Neural crest cell (in vitro differentiated cells): ENCODE data around the gene ZNF536. TPM values are rescaled to one million over a fixed set of nuclear protein-coding genes. Genes with fewer than 3 reads are reported as not detected.
"Not testable (repeated sequence)": the region's sequence is repeated elsewhere in the genome, so short reads cannot be mapped to it uniquely, and the experiment has no call there.

Experiments
- DNase-seq: peaks from one replicate; pipeline ENCODE4 v3.0.0; 2021; ENCODE audit warnings: low read depth, mixed read lengths, low spot score
- H3K27ac Mint-ChIP-seq: one replicate; pipeline ENCODE4 v1.8.0; 2021; ENCODE audit warnings: mild to moderate bottlenecking, mixed read lengths; ENCODE audit not compliant: unreplicated experiment
- H3K27me3 Mint-ChIP-seq: 2 replicates; pipeline ENCODE4 v1.8.0; 2021; ENCODE audit warnings: low read depth, mild to moderate bottlenecking, mixed read lengths
- H3K36me3 Mint-ChIP-seq: 2 replicates; pipeline ENCODE4 v1.8.0; 2021; ENCODE audit warnings: low read depth, mild to moderate bottlenecking, mixed read lengths
- H3K4me1 Mint-ChIP-seq: 2 replicates; pipeline ENCODE4 v1.8.0; 2021; ENCODE audit warnings: mixed read lengths
- H3K4me3 Mint-ChIP-seq: one replicate; pipeline ENCODE4 v1.8.0; 2021; ENCODE audit warnings: mild to moderate bottlenecking, mixed read lengths
- H3K9me3 Mint-ChIP-seq: 2 replicates; pipeline ENCODE4 v1.8.0; 2021; ENCODE audit warnings: mixed read lengths
- CTCF ChIP-seq: fragments of 200-600 bp; sonication (generic); conservative IDR thresholded peaks from 2 replicates; pipeline ENCODE4 v1.5.0; 2021; ENCODE audit warnings: antibody characterized with exemption, mild to moderate bottlenecking
- total RNA-seq: library from RNA; stranded (reverse); gene quantifications from 2 replicates; pipeline ENCODE4 v1.2.1, GENCODE V29; 2021

ZNF536 gene
- total RNA-seq, 1 donor from 2014 or later: 22.0 TPM

- Mint-ChIP-seq H3K4me3 (no peak overlapping the region), H3K4me1 (peaks cover 18% of the 10 kb centered on the region), H3K36me3 (no peaks in the 10 kb centered on the region), H3K9me3 (peaks cover 3% of the 10 kb centered on the region), H3K27me3 (no peaks in the 10 kb centered on the region), H3K27ac (no peak overlapping the region)
- no peak for DNase-seq
- TF ChIP-seq CTCF: no peak
These were observed 27.4 kb upstream of the ZNF536 start for GRCh38 chr19:30344446-30345425.

DNA sequence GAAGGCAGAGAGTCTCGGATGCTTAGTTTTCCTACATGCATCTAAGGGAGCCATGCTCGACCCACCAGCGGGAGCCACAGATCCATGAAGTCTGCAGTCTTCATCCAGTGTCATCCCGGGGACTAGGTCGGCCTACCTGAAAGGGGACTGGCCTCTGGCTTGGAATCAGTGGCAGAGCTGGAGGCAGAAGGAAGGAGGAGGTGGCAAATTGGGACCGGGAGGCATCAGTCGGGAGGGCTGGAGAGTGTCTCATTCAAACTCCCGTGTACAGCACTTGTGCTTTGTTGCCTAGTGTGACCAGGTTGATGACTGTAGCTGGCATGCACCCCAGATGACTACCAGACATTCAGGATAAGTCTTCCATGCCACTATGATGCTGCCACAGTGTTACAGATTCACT is 26.5 kb upstream of the ZNF536 start:
- TF ChIP-seq CTCF: no peak
- H3K36me3 Mint-ChIP-seq: no peaks in the 10 kb centered on the region
- no peak overlapping the region for H3K4me3 Mint-ChIP-seq
- no peak overlapping the region for H3K27ac Mint-ChIP-seq
- DNase-seq: no peak
- H3K4me1 Mint-ChIP-seq: peaks cover 21% of the 10 kb centered on the region
- H3K9me3 Mint-ChIP-seq: peaks cover 3% of the 10 kb centered on the region
- H3K27me3 Mint-ChIP-seq: no peaks in the 10 kb centered on the region

- DNase-seq, H3K9me3 Mint-ChIP-seq, H3K27me3 Mint-ChIP-seq, H3K36me3 Mint-ChIP-seq, H3K4me3 Mint-ChIP-seq, H3K27ac Mint-ChIP-seq: not testable (repeated sequence)
- H3K4me1 Mint-ChIP-seq: peaks cover 18% of the 10 kb centered on the region
These were observed 25.7 kb upstream of the ZNF536 start for GRCh38 chr19:30346468-30346867.

DNA sequence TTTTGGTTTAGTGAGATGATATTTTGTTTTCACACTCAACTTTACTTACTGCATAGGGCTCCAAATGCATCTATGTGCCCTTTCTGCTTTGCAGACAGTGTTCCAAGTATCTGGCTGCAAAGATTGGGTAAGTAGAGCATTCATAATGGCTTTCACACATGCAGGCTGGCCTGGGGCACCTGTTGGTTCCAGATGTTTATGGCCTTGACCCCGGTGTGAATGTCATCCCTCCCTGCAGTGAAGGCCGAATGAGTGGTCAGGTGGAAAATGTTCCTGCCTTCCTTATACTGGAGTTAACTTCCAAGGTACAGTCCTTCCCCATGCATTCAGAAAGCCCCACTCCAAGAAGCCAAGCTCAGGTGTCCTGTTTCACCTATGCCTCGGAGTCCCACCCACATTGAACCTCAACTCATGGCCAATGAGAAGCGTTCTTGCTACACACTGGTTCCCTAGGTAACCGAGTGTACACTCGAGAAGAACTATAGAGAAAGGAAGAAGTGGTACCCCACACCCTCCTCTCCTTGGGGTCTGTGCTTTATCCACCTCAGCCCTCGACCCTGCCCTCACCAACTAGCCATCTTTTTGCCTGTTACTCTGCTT is 23.0 kb upstream of the ZNF536 start:
- H3K4me1 Mint-ChIP-seq: peaks cover 17% of the 10 kb centered on the region
- DNase-seq: no peak
- no peak overlapping the region for H3K27ac Mint-ChIP-seq
- no peaks in the 10 kb centered on the region for H3K27me3 Mint-ChIP-seq
- peaks cover 3% of the 10 kb centered on the region for H3K9me3 Mint-ChIP-seq
- no peak for TF ChIP-seq CTCF
- no peak overlapping the region for H3K4me3 Mint-ChIP-seq
- no peaks in the 10 kb centered on the region for H3K36me3 Mint-ChIP-seq

- Mint-ChIP-seq H3K4me1 (peaks cover 17% of the 10 kb centered on the region), H3K4me3 (peak overlapping the region; percentile 20), H3K27me3 (no peaks in the 10 kb centered on the region), H3K27ac (peak overlapping the region; percentile 79), H3K36me3 (no peaks in the 10 kb centered on the region), H3K9me3 (peaks cover 3% of the 10 kb centered on the region)
- DNase-seq: no peak
- TF ChIP-seq CTCF: no peak
These were observed 21.2 kb upstream of the ZNF536 start for GRCh38 chr19:30350692-30351663.
